SU-DHL-6 (cell line): Measurements from ENCODE around the gene ARHGAP44.

Experiments
- H2AFZ ChIP-seq: fragments of 200-600 bp; sonication (generic); 2 replicates; pipeline ENCODE4 v1.6.1; 2014; ENCODE audit warnings: low read depth, mild to moderate bottlenecking, moderate library complexity, mixed read lengths, antibody characterized with exemption, low read length; ENCODE audit not compliant: severe bottlenecking
- H3F3A ChIP-seq: fragments of 200-600 bp; shearing (Covaris generic); 2 replicates; pipeline ENCODE4 v1.6.0; 2016; ENCODE audit warnings: antibody characterized with exemption, mild to moderate bottlenecking; ENCODE audit not compliant: insufficient read depth
- H3K27ac ChIP-seq: fragments of 200-600 bp; sonication (generic); 2 replicates; pipeline ENCODE4 v1.5.1; 2016; ENCODE audit warnings: low read depth, mild to moderate bottlenecking, low read length, moderate library complexity, mixed read lengths
- H3K27me3 ChIP-seq: fragments of 200-600 bp; sonication (generic), shearing (Covaris generic); 2 replicates; pipeline ENCODE4 v1.6.0; 2014; ENCODE audit warnings: mild to moderate bottlenecking, low read length
- H3K36me3 ChIP-seq: fragments of 200-600 bp; sonication (generic); 2 replicates; pipeline ENCODE4 v1.6.1; 2014; ENCODE audit warnings: mild to moderate bottlenecking, low read length, mixed read lengths
- H3K4me2 ChIP-seq: fragments of 300-600, 200-600 bp; shearing (Covaris generic), sonication (generic); 2 replicates; pipeline ENCODE4 v1.6.0; 2014; ENCODE audit warnings: low read length, low read depth, mild to moderate bottlenecking; ENCODE audit not compliant: poor library complexity, severe bottlenecking
- H3K4me3 ChIP-seq: fragments of 200-600 bp; sonication (generic); 2 replicates; pipeline ENCODE4 v1.5.1; 2014; ENCODE audit warnings: antibody characterized with exemption, low read length, mild to moderate bottlenecking, mixed read lengths; ENCODE audit not compliant: insufficient read depth, poor library complexity, severe bottlenecking
- H3K79me2 ChIP-seq: fragments of 200-600 bp; sonication (generic); 2 replicates; pipeline ENCODE4 v1.6.1; 2014; ENCODE audit warnings: mild to moderate bottlenecking, low read length, moderate library complexity; ENCODE audit not compliant: insufficient read depth
- H3K9ac ChIP-seq: fragments of 200-600 bp; sonication (generic); 2 replicates; pipeline ENCODE4 v1.7.0; 2014; ENCODE audit warnings: mild to moderate bottlenecking, low read length
- H3K9me2 ChIP-seq: fragments of 200-600 bp; sonication (generic); replicated peaks from 2 replicates; pipeline ENCODE4 v1.6.1; 2014; ENCODE audit warnings: low read length; ENCODE audit not compliant: insufficient read depth
- H3K9me3 ChIP-seq: fragments of 200-600 bp; sonication (generic); 2 replicates; pipeline ENCODE4 v1.6.1; 2014; ENCODE audit warnings: low read length, mixed read lengths; ENCODE audit not compliant: insufficient read depth
- H4K20me1 ChIP-seq: fragments of 200-600 bp; sonication (generic); 2 replicates; pipeline ENCODE4 v1.6.1; 2014; ENCODE audit warnings: low read depth, mild to moderate bottlenecking, antibody characterized with exemption, low read length, moderate library complexity, mixed read lengths
- CTCF ChIP-seq: fragments of 200-600 bp; sonication (generic); IDR thresholded peaks from one replicate; pipeline ENCODE4 v1.5.1; 2017; ENCODE audit warnings: antibody characterized with exemption, mild to moderate bottlenecking, low read length, moderate library complexity; ENCODE audit not compliant: insufficient read depth, poor library complexity, severe bottlenecking
- EZH2phosphoT487 ChIP-seq: fragments of 200-600 bp; sonication (generic), shearing (Covaris generic); conservative IDR thresholded peaks from 2 replicates; pipeline ENCODE4 v1.6.1; 2018; ENCODE audit warnings: mild to moderate bottlenecking, antibody characterized with exemption, low read length, moderate library complexity, mixed read lengths

The ARHGAP44 gene

DNA sequence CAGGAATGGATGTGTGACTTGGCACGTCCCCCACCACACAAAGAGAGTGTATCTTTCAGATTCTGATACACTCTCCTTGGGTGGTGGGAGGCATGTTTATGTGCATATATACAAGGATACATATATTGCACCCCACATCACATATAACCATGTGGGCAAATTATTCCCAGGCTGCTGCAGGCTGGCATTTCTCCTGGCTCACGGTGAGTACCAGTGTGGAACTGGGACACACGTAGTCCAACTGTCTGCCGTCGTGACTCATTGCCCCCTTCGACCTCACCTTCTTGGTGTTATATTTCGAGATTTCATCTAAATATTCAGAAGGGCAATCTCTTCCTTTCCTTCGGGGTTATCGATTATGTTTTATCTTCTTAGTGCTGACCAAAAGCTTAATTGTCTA, 24.4 kb downstream of the ARHGAP44 start:
- Histone ChIP-seq H4K20me1 (no peaks in the 10 kb centered on the region), H3K36me3 (no peaks in the 10 kb centered on the region), H3F3A (no peaks in the 10 kb centered on the region; the same call in 1 of the 2 replicates), H3K27ac (no peak overlapping the region), H3K9ac (no peak overlapping the region), H2AFZ (no peak overlapping the region), H3K79me2 (no peaks in the 10 kb centered on the region), H3K27me3 (no peaks in the 10 kb centered on the region), H3K4me3 (no peak overlapping the region), H3K9me3 (no peaks in the 10 kb centered on the region), H3K4me2 (no peak overlapping the region), H3K9me2 (no peaks in the 10 kb centered on the region)
- TF ChIP-seq EZH2phosphoT487 (no peak), CTCF (no peak)

DNA sequence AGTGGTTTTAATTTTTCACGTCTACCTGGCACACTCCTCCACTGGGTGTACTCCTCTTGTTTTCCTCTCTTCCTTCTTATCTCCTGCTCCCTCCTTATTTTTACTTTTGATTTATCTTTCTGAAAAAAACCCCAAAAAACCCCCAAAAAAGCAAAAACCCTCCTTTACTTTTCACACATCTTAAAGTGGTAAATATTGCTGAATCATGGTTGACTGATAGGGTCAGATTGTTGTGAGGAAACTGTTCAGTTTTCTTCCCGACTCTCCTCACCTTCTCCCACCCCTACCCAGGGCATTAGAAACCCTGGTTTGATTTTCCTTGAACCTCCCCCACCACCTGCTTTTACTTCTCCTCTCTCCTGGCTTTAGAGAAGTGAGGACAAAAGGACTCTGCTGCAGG, 25.4 kb downstream of the ARHGAP44 start:
- Histone ChIP-seq H2AFZ (peak overlapping the region; percentile 64), H3K9ac (peak overlapping the region; percentile 31; the same call in 1 of the 2 replicates), H3K27ac (peak overlapping the region; percentile 66; the same call in 1 of the 2 replicates)

GRCh38 chr17:12815642-12816141, 26.4 kb downstream of the ARHGAP44 start:
- Histone ChIP-seq H3K27ac (peak overlapping the region; percentile 66), H3K9me2 (no peaks in the 10 kb centered on the region), H4K20me1 (no peaks in the 10 kb centered on the region), H3F3A (no peaks in the 10 kb centered on the region; the same call in 1 of the 2 replicates), H3K27me3 (no peaks in the 10 kb centered on the region), H3K9me3 (no peaks in the 10 kb centered on the region), H3K79me2 (no peaks in the 10 kb centered on the region), H3K36me3 (no peaks in the 10 kb centered on the region), H2AFZ (peak overlapping the region; percentile 64), H3K4me2 (peak overlapping the region; percentile 54), H3K4me3 (peak overlapping the region; percentile 8), H3K9ac (peak overlapping the region; percentile 31)
- TF ChIP-seq CTCF (no peak), EZH2phosphoT487 (no peak)

More for the DNA sequence above, 25.4 kb downstream of the ARHGAP44 start:
- H3K9me2 ChIP-seq = no peaks in the 10 kb centered on the region
- H3K36me3 ChIP-seq = no peaks in the 10 kb centered on the region
- no peaks in the 10 kb centered on the region for H3K27me3 ChIP-seq
- no peaks in the 10 kb centered on the region for H3K9me3 ChIP-seq
- H3F3A ChIP-seq = no peaks in the 10 kb centered on the region; the same call in 1 of the 2 replicates
- H3K4me2 ChIP-seq = peak overlapping the region; percentile 54
- H4K20me1 ChIP-seq = no peaks in the 10 kb centered on the region
- TF ChIP-seq CTCF (no peak), EZH2phosphoT487 (no peak)
- no peaks in the 10 kb centered on the region for H3K79me2 ChIP-seq
- H3K4me3 ChIP-seq = no peak overlapping the region
